GM12878 (cell line): ENCODE results near the gene DIP2B.
"Not testable (repeated sequence)": the region's sequence is repeated elsewhere in the genome, so short reads cannot be mapped to it uniquely, and the experiment has no call there.

ENCODE experiments used
- CTCF ChIP-seq, 3 experiments: IDR thresholded peaks in 2 of 3; conservative IDR thresholded peaks in 1 of 3; 2 replicates each; pipeline ENCODE4 v1.5.1; 2011; ENCODE audit warnings: low read depth in 3 of 3, low read length in 3 of 3, mild to moderate bottlenecking in 3 of 3, control low read depth in 2 of 3, moderate library complexity in 2 of 3, inconsistent platforms in 1 of 3, mixed read lengths in 1 of 3; ENCODE audit not compliant: control insufficient read depth in 2 of 3, insufficient read depth in 1 of 3; ENCODE audit errors: extremely low read depth in 1 of 3
- EZH2 ChIP-seq: IDR thresholded peaks from 2 replicates; pipeline ENCODE4 v1.6.1; 2012; ENCODE audit warnings: low read depth, mild to moderate bottlenecking, control low read depth, inconsistent platforms, low read length, borderline replicate concordance; ENCODE audit not compliant: control insufficient read depth
- HDGF ChIP-seq: fragments of 450-650 bp; IDR thresholded peaks from 2 replicates; pipeline ENCODE4 v1.6.1; 2016; ENCODE audit warnings: antibody characterized with exemption
- JUND ChIP-seq: IDR thresholded peaks from 2 replicates; pipeline ENCODE4 v1.6.1; 2012; ENCODE audit warnings: low read depth, mild to moderate bottlenecking, low read length, improper control_type of control experiment, moderate library complexity
- POLR2A ChIP-seq: IDR thresholded peaks from 2 replicates; pipeline ENCODE4 v1.6.1; 2011; ENCODE audit warnings: low read depth, mild to moderate bottlenecking, low read length
- POLR2AphosphoS5 ChIP-seq: IDR thresholded peaks from 2 replicates; pipeline ENCODE4 v1.6.1; 2011; ENCODE audit warnings: mild to moderate bottlenecking, low read length, inconsistent platforms
- RBBP5 ChIP-seq: fragments of 200-600 bp; sonication (generic); conservative IDR thresholded peaks from 2 replicates; pipeline ENCODE4 v1.6.1; 2016
- RCOR1 ChIP-seq: conservative IDR thresholded peaks from 2 replicates; pipeline ENCODE4 v1.6.1; 2012; ENCODE audit warnings: low read depth, low read length, improper control_type of control experiment
- REST ChIP-seq: IDR thresholded peaks from 2 replicates; pipeline ENCODE4 v1.6.1; 2012; ENCODE audit warnings: mild to moderate bottlenecking, low read depth, low read length
- YY1 ChIP-seq: IDR thresholded peaks from 2 replicates; pipeline ENCODE4 v1.6.1; 2011; ENCODE audit warnings: low read depth, mild to moderate bottlenecking, low read length
- TF ChIP-seq, protein P1 (sequence below): IDR thresholded peaks from 2 replicates; pipeline ENCODE4 v1.6.1; 2012; ENCODE audit warnings: low read depth, low read length, improper control_type of control experiment
- TF ChIP-seq, protein P2 (sequence below): fragments of 450-650 bp; conservative IDR thresholded peaks from 2 replicates; pipeline ENCODE4 v1.6.1; 2017; ENCODE audit warnings: mild to moderate bottlenecking, moderate library complexity

GRCh38 chr12:50543188-50543587 lies 38.4 kb downstream of the DIP2B start:
- TF ChIP-seq REST; RBBP5; CTCF (IDR thresholded peaks at IDR 0.05 in 2 of 3, conservative IDR thresholded peaks at IDR 0.05 in 1 of 3; ENCODE audit: control insufficient read depth in 2 of 3, extremely low read depth in 1 of 3, insufficient read depth in 1 of 3, low read depth in 3 of 3, low read length in 3 of 3); YY1; POLR2AphosphoS5; EZH2; POLR2A; HDGF; RCOR1; JUND: not testable (repeated sequence)
- TF ChIP-seq, protein P1, sequence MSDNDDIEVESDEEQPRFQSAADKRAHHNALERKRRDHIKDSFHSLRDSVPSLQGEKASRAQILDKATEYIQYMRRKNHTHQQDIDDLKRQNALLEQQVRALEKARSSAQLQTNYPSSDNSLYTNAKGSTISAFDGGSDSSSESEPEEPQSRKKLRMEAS = not testable (repeated sequence)
- TF ChIP-seq, protein P2, sequence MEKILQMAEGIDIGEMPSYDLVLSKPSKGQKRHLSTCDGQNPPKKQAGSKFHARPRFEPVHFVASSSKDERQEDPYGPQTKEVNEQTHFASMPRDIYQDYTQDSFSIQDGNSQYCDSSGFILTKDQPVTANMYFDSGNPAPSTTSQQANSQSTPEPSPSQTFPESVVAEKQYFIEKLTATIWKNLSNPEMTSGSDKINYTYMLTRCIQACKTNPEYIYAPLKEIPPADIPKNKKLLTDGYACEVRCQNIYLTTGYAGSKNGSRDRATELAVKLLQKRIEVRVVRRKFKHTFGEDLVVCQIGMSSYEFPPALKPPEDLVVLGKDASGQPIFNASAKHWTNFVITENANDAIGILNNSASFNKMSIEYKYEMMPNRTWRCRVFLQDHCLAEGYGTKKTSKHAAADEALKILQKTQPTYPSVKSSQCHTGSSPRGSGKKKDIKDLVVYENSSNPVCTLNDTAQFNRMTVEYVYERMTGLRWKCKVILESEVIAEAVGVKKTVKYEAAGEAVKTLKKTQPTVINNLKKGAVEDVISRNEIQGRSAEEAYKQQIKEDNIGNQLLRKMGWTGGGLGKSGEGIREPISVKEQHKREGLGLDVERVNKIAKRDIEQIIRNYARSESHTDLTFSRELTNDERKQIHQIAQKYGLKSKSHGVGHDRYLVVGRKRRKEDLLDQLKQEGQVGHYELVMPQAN = not testable (repeated sequence)
